ACC112 (cell line): Measurements from ENCODE around the gene SOX18.

Source experiments
- H2AFZ ChIP-seq: fragments of 200-600 bp; sonication (generic); one replicate; pipeline ENCODE4 v1.6.0; 2017; ENCODE audit warnings: antibody characterized with exemption, low read length; ENCODE audit not compliant: unreplicated experiment
- H3K27ac ChIP-seq: fragments of 200-600 bp; sonication (generic); 2 replicates; pipeline ENCODE4 v1.5.1; 2014; ENCODE audit warnings: low read depth, mild to moderate bottlenecking, antibody characterized with exemption, low read length, moderate library complexity
- H3K27me3 ChIP-seq: fragments of 200-600 bp; sonication (generic); 2 replicates; pipeline ENCODE4 v1.6.1; 2014; ENCODE audit warnings: mild to moderate bottlenecking, antibody characterized with exemption, low read length, moderate library complexity, mixed read lengths; ENCODE audit not compliant: insufficient read depth
- H3K36me3 ChIP-seq: fragments of 200-600 bp; sonication (generic); 2 replicates; pipeline ENCODE4 v1.6.1; 2016; ENCODE audit warnings: mild to moderate bottlenecking, antibody characterized with exemption, low read length, moderate library complexity, mixed read lengths; ENCODE audit not compliant: insufficient read depth
- H3K4me1 ChIP-seq: fragments of 200-600 bp; sonication (generic); one replicate; pipeline ENCODE4 v1.6.1; 2016; ENCODE audit warnings: low read length, mixed read lengths; ENCODE audit not compliant: insufficient read depth, unreplicated experiment, control insufficient read depth
- H3K4me3 ChIP-seq: fragments of 200-600 bp; sonication (generic); 2 replicates; pipeline ENCODE4 v1.5.1; 2014; ENCODE audit warnings: mild to moderate bottlenecking, low read depth, low read length
- H3K79me2 ChIP-seq: fragments of 200-600 bp; sonication (generic); one replicate; pipeline ENCODE4 v1.6.0; 2016; ENCODE audit warnings: low read length; ENCODE audit not compliant: control insufficient read depth, unreplicated experiment, insufficient read depth

The SOX18 gene

DNA sequence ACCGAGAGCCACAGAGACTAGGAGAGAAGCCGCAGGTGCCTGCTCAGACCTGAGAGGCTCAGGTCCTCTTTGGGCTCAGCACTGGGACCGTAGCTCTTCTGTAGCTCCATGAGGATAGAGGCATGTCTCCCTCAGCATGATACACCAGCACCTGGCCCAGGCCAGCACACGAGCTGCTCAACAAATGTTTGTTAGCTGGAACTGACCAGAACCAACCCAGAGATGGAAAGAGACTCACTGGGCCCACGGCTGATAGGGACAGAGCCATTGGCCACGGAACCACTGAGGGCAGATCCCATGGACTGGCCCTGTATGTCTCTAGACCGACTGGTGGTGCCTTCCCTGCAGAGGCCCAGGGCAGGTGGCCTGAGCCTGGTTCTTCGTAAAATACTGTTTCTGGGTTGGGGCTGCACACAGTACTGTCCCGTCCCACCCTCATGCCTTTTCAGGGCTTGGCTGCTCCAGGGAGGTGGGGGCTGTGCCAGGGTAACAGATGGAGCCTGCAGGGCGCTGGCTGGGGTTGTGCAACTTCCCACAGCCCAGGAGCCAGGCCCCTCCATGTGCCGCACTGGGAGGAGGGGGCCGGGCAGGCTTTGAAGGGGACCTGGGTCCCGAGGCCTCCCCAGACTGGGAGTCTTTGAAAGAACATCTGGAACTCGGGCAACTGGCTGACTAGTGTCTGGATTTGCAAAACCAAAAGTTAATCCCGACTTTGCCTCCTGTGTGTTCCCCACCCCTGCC, 8.2 kb downstream of the SOX18 start:
- Histone ChIP-seq H2AFZ (no peak overlapping the region), H3K27ac (no peak overlapping the region), H3K27me3 (peaks cover 40% of the 10 kb centered on the region), H3K36me3 (no peaks in the 10 kb centered on the region), H3K4me1 (peaks cover 16% of the 10 kb centered on the region), H3K4me3 (peak overlapping the region; percentile 70; the same call in 1 of the 2 replicates), H3K79me2 (no peaks in the 10 kb centered on the region)

DNA sequence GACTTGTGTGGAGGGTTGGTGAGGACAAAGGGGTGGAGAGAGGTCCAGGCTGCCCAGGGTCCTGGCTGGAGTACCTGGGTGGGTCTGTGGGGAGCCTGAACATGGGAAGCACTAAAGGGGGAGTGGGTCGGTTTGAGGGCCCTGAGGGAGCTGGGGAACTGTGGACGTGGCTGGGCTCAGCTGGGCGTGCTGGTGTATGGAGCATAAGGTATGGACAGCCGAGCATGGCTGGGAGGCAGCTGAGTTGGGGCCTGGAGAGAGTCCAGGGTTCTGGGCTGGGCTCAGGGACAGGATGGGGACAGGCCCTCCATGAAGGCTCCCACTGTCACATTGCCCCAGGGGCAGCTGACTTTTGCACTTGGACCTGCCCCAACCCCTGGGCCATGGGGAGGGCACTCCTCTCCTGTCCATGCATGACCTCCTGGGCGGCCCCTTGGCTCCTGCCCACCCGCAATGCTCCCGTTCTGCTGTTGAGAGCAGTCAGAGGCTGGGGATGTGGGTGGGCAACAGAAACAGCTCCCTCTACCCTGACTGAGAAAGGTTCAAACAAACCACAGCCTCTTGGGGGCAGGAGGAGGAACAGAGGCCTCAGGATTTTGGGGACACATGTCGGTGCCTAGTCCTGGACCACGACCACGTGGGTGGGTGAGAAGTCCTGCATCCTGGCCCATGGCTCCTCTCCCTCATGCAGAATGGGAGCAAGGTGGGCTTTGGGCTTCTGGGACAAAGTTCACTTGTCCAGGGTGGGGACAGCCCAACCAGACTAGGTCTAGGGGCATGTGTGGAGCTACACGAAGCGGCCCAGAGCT, 9.0 kb downstream of the SOX18 start:
- H3K27me3 ChIP-seq, result peaks cover 39% of the 10 kb centered on the region
- H2AFZ ChIP-seq, result no peak overlapping the region
- peaks cover 16% of the 10 kb centered on the region for H3K4me1 ChIP-seq
- no peak overlapping the region for H3K4me3 ChIP-seq
- H3K79me2 ChIP-seq, result no peaks in the 10 kb centered on the region
- H3K36me3 ChIP-seq, result no peaks in the 10 kb centered on the region
- no peak overlapping the region for H3K27ac ChIP-seq

DNA sequence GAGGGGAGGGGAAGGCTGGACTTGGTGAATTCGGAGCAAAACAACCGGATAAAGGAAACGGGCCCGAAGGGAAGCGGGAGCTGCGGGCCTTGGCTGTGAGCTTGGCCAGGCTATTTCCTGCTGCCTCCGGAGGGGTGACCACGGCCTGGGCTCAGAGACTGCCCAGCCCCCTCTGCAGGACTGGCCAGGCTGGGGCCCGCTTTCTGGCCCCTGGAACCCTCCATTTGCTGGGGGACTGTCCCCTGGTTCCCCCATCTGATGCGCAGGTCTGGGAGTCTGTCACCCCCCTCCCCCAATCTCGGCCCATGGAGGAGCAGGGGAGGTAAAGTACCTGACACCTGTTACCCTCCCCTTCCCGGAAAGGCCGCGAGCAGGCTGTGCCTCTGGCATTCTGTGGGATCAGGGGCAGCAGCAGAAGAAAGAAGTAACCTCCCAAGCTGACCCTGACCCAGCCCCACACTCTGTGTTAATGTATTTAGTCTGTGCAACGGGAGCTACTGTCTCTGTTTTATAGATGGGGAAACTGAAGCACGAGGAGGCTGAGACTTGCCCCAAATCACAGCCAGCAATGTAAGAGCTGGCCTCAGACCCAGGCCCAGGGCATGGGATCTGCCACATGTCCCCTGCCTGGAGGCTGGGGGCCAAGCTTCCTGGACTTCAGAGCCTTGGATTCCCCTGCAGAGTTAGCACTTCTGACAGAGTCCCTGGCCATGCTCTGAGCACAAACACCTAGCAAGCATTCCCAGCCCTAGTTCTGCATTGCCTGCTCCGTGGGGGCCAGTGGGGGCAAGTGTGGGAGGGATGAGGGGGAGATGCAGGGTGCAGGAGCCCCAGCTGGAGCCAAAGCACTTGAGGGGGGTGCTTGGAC, 9.9 kb downstream of the SOX18 start:
- Histone ChIP-seq H3K27ac (no peak overlapping the region), H3K36me3 (no peaks in the 10 kb centered on the region), H2AFZ (no peak overlapping the region), H3K79me2 (no peaks in the 10 kb centered on the region), H3K4me3 (peak overlapping the region; percentile 66), H3K27me3 (peaks cover 39% of the 10 kb centered on the region), H3K4me1 (peaks cover 7% of the 10 kb centered on the region)

DNA sequence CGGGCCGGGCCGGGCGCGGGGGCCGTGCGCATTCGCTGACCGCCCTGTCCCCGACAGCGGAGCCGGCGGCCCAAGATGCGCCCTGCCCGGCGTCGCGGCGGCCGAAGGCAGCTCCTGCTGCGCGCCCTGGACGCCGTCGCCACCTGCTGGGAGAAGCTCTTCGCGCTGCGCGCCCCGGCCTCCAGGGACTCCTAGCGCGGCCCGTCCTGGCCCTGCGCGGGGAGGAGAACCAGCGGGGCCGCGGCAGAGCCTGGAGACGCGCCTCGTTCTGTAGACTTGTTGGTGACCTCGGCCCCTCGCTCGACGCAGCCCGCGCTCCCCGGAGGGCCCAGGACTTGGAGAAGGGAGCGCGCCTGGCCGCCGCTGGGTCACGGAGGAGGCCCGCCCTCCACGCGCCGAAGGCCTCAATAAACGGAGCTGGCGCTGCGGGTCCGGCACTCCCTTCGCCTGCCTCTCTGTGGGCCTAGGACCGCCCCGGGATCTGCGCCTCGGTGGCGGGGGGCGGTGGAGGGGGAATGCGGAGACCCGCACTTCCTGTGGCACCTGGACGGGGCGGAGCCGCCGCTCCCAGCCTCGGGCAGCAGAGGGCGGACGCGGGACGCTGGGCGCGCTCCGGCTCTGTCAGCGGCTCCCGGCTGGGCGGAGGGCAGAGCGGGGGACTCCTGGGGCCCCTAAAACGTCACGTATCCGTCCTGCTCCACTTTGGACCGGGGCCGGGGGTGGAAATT, 10.7 kb downstream of the SOX18 start:
- Histone ChIP-seq H3K79me2 (no peaks in the 10 kb centered on the region), H3K27ac (no peak overlapping the region), H2AFZ (no peak overlapping the region), H3K36me3 (no peaks in the 10 kb centered on the region), H3K4me3 (peak overlapping the region; percentile 66), H3K27me3 (peaks cover 39% of the 10 kb centered on the region), H3K4me1 (peaks cover 4% of the 10 kb centered on the region)

DNA sequence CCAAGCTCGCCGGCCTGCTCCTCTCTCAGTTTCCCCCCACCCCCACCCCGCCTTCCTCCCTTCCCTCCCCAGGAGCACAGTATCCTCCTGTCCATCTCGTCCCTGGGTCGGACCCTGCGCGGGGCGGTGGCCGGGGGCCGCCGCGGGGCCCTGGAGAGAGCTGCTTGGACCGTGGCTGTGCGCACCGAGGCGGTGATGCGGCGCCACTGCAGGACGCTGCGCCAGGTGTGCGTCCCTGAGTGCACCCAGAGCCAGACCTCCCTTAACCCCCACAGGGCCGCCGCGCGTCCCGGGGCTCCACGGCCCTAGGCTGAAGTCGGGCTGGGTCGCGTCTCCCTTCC, 11.2 kb downstream of the SOX18 start:
- Histone ChIP-seq H3K36me3 (no peaks in the 10 kb centered on the region), H3K27me3 (peaks cover 39% of the 10 kb centered on the region), H2AFZ (no peak overlapping the region), H3K4me1 (peaks cover 4% of the 10 kb centered on the region), H3K27ac (no peak overlapping the region), H3K79me2 (no peaks in the 10 kb centered on the region), H3K4me3 (peak overlapping the region; percentile 66)

DNA sequence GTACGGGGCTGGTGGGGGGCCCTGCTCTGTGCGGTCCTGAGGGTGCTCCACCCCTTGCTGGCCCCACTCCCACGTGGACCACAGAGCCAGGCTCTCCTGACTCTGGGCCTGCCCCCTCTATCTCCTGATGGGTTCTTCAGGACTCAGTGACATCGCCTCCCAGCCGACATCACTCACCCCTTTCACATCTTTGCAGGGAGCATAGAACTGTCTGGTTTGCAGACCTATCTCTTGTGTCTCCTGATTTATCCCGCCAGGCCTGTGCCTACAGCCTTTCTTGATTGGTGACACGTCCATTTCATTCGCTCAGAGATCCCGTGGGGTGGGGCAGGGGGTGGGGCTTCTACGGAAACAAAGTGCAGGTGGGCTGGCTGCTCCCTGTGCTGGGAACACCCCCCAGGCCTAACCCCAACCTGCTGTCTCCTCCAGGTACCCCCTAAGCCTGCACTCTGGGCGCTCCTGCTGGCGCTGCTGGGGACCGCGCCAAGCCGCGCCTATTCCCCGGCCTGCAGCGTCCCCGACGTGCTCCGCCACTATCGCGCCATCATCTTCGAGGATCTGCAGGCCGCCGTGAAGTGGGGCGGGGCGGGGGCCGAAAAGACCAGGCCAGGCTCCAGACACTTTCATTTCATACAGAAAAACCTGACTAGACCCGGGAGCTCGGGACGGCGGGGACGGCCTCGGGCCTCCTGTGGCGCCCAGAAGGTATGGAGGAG, 11.8 kb downstream of the SOX18 start:
- H3K27me3 ChIP-seq, result peaks cover 39% of the 10 kb centered on the region
- H3K79me2 ChIP-seq, result no peaks in the 10 kb centered on the region
- no peak overlapping the region for H3K27ac ChIP-seq
- H3K4me1 ChIP-seq, result peaks cover 4% of the 10 kb centered on the region
- no peaks in the 10 kb centered on the region for H3K36me3 ChIP-seq
- no peak overlapping the region for H3K4me3 ChIP-seq
- no peak overlapping the region for H2AFZ ChIP-seq

DNA sequence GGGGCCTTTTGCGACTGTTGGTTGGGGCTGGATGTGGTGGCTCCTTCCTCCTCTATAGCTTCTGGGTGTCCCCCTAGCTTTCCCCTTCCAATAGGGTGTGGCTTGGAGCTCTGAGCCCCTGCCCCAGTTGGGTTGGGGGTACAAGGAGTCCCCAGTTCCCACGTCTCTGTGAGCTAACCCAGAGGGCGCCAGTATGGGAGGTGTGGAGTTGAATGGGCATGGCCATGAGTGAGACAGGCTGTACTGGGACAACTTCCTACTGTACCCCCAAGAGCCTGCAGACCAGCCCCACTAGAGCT, 12.3 kb downstream of the SOX18 start:
- Histone ChIP-seq H3K4me1 (peaks cover 4% of the 10 kb centered on the region), H3K27ac (no peak overlapping the region), H3K36me3 (no peaks in the 10 kb centered on the region), H3K27me3 (peaks cover 35% of the 10 kb centered on the region), H3K79me2 (no peaks in the 10 kb centered on the region), H3K4me3 (no peak overlapping the region), H2AFZ (no peak overlapping the region)

DNA sequence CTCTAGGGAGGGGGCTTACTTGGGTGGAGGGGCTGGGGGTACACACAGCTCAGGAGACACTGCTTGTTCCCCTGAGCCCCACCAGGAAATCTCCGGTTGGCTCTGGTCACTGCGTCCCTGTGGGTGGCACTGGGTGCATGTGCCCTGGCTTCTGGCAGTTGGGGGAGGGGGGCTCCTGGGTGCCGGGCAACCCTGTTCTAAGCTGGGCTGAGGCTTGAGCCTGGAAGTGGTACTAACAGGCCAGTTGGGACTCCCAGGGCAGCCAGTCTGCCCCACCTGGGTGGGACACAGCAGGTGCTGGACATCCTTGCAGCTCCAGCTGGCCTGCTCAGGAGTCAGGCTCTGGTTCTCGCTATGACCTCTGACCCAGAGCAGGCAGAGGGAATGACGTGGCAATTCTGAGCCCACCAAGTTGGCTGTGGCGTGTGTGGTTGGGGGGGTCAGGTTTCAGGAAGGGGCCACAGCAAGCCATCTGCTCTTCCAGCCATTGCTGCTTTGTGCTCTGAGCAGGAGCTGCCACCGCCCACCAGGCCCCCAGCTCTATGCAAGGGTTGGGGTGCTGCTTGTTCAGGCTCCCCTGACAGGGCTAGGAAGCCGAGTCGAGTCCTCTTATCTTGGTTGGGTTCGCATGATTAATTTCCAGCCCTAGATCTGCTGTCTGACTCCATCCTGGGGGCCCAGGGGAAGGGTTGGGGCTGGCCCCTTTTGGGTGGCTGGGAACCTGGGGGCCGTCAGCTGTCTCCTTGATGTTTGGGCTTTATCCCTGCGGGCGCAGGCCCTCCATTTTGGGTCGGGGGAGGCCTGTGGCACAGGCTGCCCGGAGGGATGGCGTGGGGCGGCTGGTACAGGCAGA, 12.9 kb downstream of the SOX18 start:
- H3K36me3 ChIP-seq, result no peaks in the 10 kb centered on the region
- H3K27ac ChIP-seq, result no peak overlapping the region
- H3K4me3 ChIP-seq, result no peak overlapping the region
- H3K4me1 ChIP-seq, result peaks cover 4% of the 10 kb centered on the region
- no peaks in the 10 kb centered on the region for H3K79me2 ChIP-seq
- H3K27me3 ChIP-seq, result peaks cover 29% of the 10 kb centered on the region
- no peak overlapping the region for H2AFZ ChIP-seq

DNA sequence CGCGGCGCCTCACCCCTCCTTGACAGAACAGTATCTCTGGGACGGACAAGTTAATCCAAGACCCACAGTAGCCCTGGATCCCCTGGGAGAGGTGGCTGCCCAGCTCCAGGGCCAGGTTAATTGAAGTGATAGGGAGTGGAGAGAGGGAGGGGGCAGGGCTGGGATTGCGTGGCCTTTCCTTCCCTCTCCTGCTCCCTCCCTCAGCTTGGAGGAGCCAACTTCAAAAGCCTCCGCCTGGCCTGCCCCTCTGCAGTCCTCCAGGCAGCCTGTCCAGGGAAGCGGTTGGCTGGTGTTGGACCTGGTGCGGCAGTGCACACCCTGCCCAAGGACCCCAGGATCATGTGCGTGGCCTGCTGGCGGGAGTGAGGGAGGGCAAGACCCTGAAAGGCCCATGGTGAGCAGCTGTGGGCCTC, 13.5 kb downstream of the SOX18 start, which contains the start of gene C20orf204:
Gene C20orf204, plus strand, starts transcription at position 250 of the 413 bp plus-strand sequence. Its CDS starts 142 bp downstream, at position 392.
- no peak within 1 kb of the TSS for H3K4me3 ChIP-seq
- H2AFZ ChIP-seq, result no peak within 1 kb of the TSS
- no peak within 1 kb of the TSS for H3K27ac ChIP-seq
- no peaks in the 10 kb centered on the region for H3K36me3 ChIP-seq
- H3K27me3 ChIP-seq, result peaks cover 23% of the 10 kb centered on the region
- no peaks in the 10 kb centered on the region for H3K79me2 ChIP-seq
- H3K4me1 ChIP-seq, result peaks cover 4% of the 10 kb centered on the region
